ENCODE measurements around the gene PWWP2A. TPM values are rescaled to one million over a fixed set of nuclear protein-coding genes. Genes with fewer than 3 reads are reported as not detected.
A peak's percentile ranks its signal among the peaks of the same experiment; 100 is the strongest.
"Not testable (repeated sequence)": the region's sequence is repeated elsewhere in the genome, so short reads cannot be mapped to it uniquely, and the experiment has no call there.

Gene PWWP2A
- total RNA-seq, 1 donor from 2014 or later = 10.1 TPM

GRCh38 chr5:160079753-160080152 is 39.5 kb downstream of the PWWP2A start:
- ATAC-seq = no peak
- no peak for DNase-seq (ENCODE audit: low spot score)

- no peak for DNase-seq (ENCODE audit: low spot score)
- no peak for ATAC-seq
Observed at GRCh38 chr5:160076997-160077396, 42.3 kb downstream of the PWWP2A start.

GRCh38 chr5:160075073-160075472 is 44.2 kb downstream of the PWWP2A start:
- no peak for ATAC-seq
- no peak for DNase-seq (ENCODE audit: low spot score)

- no peak for DNase-seq (ENCODE audit: low spot score)
Observed at GRCh38 chr5:160071916-160072315, 47.3 kb downstream of the PWWP2A start.

GRCh38 chr5:160071516-160071915 is 47.7 kb downstream of the PWWP2A start:
- ATAC-seq (peak; percentile 58), DNase-seq (ENCODE audit: low spot score) (no peak)

More at GRCh38 chr5:160071916-160072315, 47.3 kb downstream of the PWWP2A start:
- ATAC-seq = no peak

- DNase-seq (ENCODE audit: low spot score); ATAC-seq: not testable (repeated sequence)
Observed at GRCh38 chr5:160069120-160069519, 50.1 kb downstream of the PWWP2A start.

GRCh38 chr5:160064995-160065614 is 54.1 kb downstream of the PWWP2A start:
- no peak for DNase-seq (ENCODE audit: low spot score)
- no peak for ATAC-seq

GRCh38 chr5:160064417-160064810 is 54.8 kb downstream of the PWWP2A start:
- ATAC-seq (peak; percentile 93), DNase-seq (ENCODE audit: low spot score) (peak; percentile 80)

GRCh38 chr5:160061770-160062169 is 57.5 kb downstream of the PWWP2A start:
- DNase-seq (ENCODE audit: low spot score) (no peak), ATAC-seq (no peak)

GRCh38 chr5:160060001-160060400 is 59.2 kb downstream of the PWWP2A start:
- DNase-seq (ENCODE audit: low spot score) = no peak
- ATAC-seq = no peak

- no peak for DNase-seq (ENCODE audit: low spot score)
- no peak for ATAC-seq
Observed at GRCh38 chr5:160057256-160057655, 62.0 kb downstream of the PWWP2A start.

GRCh38 chr5:160054831-160055230 is 64.4 kb downstream of the PWWP2A start:
- no peak for ATAC-seq
- DNase-seq (ENCODE audit: low spot score) = no peak

- DNase-seq (ENCODE audit: low spot score) (no peak), ATAC-seq (no peak)
Observed at GRCh38 chr5:160054047-160054446, 65.2 kb downstream of the PWWP2A start.

GRCh38 chr5:160049099-160049498 is 70.2 kb downstream of the PWWP2A start:
- no peak for ATAC-seq
- no peak for DNase-seq (ENCODE audit: low spot score)

GRCh38 chr5:160048131-160048530 is 71.1 kb downstream of the PWWP2A start:
- DNase-seq (ENCODE audit: low spot score) = no peak
- ATAC-seq = no peak

GRCh38 chr5:160047423-160047822 is 71.8 kb downstream of the PWWP2A start:
- DNase-seq (ENCODE audit: low spot score) (no peak), ATAC-seq (no peak)

- ATAC-seq = no peak
- DNase-seq (ENCODE audit: low spot score) = no peak
Observed at GRCh38 chr5:160044967-160045366, 74.3 kb downstream of the PWWP2A start.

- no peak for ATAC-seq
- no peak for DNase-seq (ENCODE audit: low spot score)
Observed at GRCh38 chr5:160044391-160044804, 74.9 kb downstream of the PWWP2A start.

- DNase-seq (ENCODE audit: low spot score) = no peak
Observed at GRCh38 chr5:160042671-160043070, 76.6 kb downstream of the PWWP2A start.

More at GRCh38 chr5:160042671-160043070, 76.6 kb downstream of the PWWP2A start:
- ATAC-seq = no peak

Data from left lobe of liver (tissue), 2 donors.